ENCODE data around the gene LRIG1.

- TF ChIP-seq PATZ1 (CRISPR knock-in tag; IDR thresholded peaks at IDR 0.05; ENCODE audit: borderline replicate concordance) (no peak), BACH2 (CRISPR knock-in tag; IDR thresholded peaks at IDR 0.05; ENCODE audit: borderline replicate concordance) (no peak), ESRRG (CRISPR knock-in tag; IDR thresholded peaks at IDR 0.05) (no peak), ZFP30 (CRISPR knock-in tag; IDR thresholded peaks at IDR 0.05) (no peak), RARB (CRISPR knock-in tag; IDR thresholded peaks at IDR 0.05) (no peak)
Measured at GRCh38 chr3:66405701-66406091, 95.1 kb downstream of the LRIG1 start.
